Fibroblast of skin of back (primary cell): Measurements from ENCODE around the gene D2HGDH.
"Not testable (repeated sequence)": the region's sequence is repeated elsewhere in the genome, so short reads cannot be mapped to it uniquely, and the experiment has no call there.

ENCODE experiments used
- DNase-seq: peaks from one replicate; pipeline ENCODE4 v3.0.0-alpha.2; 2013

The D2HGDH gene

GRCh38 chr2:241796610-241797138 lies 62.2 kb downstream of the D2HGDH start:
- no peak for DNase-seq

GRCh38 chr2:241797441-241798080 lies 63.1 kb downstream of the D2HGDH start:
- no peak for DNase-seq

GRCh38 chr2:241798081-241798630 lies 63.7 kb downstream of the D2HGDH start:
- DNase-seq = no peak

- DNase-seq = no peak
These were observed 64.4 kb downstream of the D2HGDH start for GRCh38 chr2:241798631-241799521.

- no peak for DNase-seq
These were observed 65.2 kb downstream of the D2HGDH start for GRCh38 chr2:241799522-241800197.

- DNase-seq = not testable (repeated sequence)
These were observed 65.9 kb downstream of the D2HGDH start for GRCh38 chr2:241800198-241800903.

- no peak for DNase-seq
These were observed 67.4 kb downstream of the D2HGDH start for GRCh38 chr2:241801611-241802420.

GRCh38 chr2:241802421-241803318 lies 68.2 kb downstream of the D2HGDH start:
- no peak for DNase-seq

- peak; percentile 33 for DNase-seq
These were observed 69.2 kb downstream of the D2HGDH start for GRCh38 chr2:241803387-241804325.

GRCh38 chr2:241804326-241805229 lies 70.1 kb downstream of the D2HGDH start:
- peak; percentile 42 for DNase-seq

GRCh38 chr2:241806217-241806616 lies 71.8 kb downstream of the D2HGDH start:
- DNase-seq = not testable (repeated sequence)

- DNase-seq = no peak
These were observed 73.8 kb downstream of the D2HGDH start for GRCh38 chr2:241808051-241808720.

- no peak for DNase-seq
These were observed 74.4 kb downstream of the D2HGDH start, which contains the start of gene NEU4 for GRCh38 chr2:241808721-241809382. Gene NEU4, plus strand, starts transcription at chr2:241809193. Its CDS starts 5,292 bp downstream, at chr2:241814485.

GRCh38 chr2:241809383-241810306 lies 75.2 kb downstream of the D2HGDH start:
- no peak for DNase-seq
